IMR-90 (cell line): Measurements from ENCODE around the gene HS2ST1.

ENCODE experiments used
- CTCF ChIP-seq: conservative IDR thresholded peaks from 2 replicates; pipeline ENCODE4 v1.5.1; 2012; ENCODE audit warnings: mild to moderate bottlenecking, low read depth, low read length, improper control_type of control experiment
- POLR2A ChIP-seq: IDR thresholded peaks from 2 replicates; pipeline ENCODE4 v1.6.1; 2012; ENCODE audit warnings: mild to moderate bottlenecking, low read depth, low read length
- USF2 ChIP-seq: fragments of 150-350 bp; IDR thresholded peaks from 2 replicates; pipeline ENCODE4 v1.6.1; 2017; ENCODE audit warnings: mild to moderate bottlenecking, antibody characterized with exemption, low read length, low read depth

- TF ChIP-seq USF2: no peak
- no peak for TF ChIP-seq POLR2A
- no peak for TF ChIP-seq CTCF
Measured at GRCh38 chr1:87106144-87106543, 191.7 kb downstream of the HS2ST1 start.
